GM19351 (cell line): ENCODE measurements around the gene TIGD2.
"Not testable (repeated sequence)": the region's sequence is repeated elsewhere in the genome, so short reads cannot be mapped to it uniquely, and the experiment has no call there.

Experiments used
- ATAC-seq: cut with Tn5 transposase; IDR thresholded peaks from one replicate; pipeline ENCODE4 v1.9.1; 2021; ENCODE audit warnings: mild to moderate bottlenecking, moderate library complexity; ENCODE audit not compliant: unreplicated experiment

Gene TIGD2

GRCh38 chr4:89119166-89119565, 7.8 kb downstream of the TIGD2 start:
- ATAC-seq: no peak

GRCh38 chr4:89119836-89120235, 8.5 kb downstream of the TIGD2 start:
- no peak for ATAC-seq

DNA sequence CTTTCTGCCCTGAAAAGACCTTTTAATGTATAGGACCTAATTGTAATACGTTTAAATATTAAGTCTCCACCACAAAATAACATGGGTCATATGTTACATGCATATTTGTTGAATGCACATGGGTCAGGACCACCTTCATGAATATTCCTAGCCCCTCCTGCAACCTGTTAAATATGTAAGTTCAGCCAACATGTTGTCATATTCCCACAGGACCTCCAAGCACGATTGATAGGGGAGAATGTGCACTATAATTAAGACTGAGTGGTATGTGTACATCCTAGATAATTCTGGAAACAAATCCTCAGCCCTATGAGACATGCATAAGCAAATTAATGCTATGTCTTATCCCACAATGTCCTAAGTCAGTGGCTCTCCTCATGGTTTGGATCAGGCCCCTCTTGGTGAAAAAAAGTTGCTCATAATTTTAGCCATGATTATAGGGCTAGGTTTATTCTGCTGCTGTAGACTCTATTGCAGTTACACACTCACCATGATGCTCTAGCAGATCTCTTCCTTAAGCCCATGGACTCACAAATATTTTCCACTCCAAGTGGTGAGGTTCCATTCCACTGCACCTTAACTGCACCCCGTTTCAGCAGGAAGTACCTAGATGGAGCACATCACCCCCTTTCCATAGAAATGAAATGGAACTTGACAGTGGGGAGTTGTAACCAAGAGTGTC, 10.2 kb downstream of the TIGD2 start:
- ATAC-seq: no peak

- ATAC-seq: no peak
These were observed 12.1 kb downstream of the TIGD2 start for GRCh38 chr4:89123451-89123851.

DNA sequence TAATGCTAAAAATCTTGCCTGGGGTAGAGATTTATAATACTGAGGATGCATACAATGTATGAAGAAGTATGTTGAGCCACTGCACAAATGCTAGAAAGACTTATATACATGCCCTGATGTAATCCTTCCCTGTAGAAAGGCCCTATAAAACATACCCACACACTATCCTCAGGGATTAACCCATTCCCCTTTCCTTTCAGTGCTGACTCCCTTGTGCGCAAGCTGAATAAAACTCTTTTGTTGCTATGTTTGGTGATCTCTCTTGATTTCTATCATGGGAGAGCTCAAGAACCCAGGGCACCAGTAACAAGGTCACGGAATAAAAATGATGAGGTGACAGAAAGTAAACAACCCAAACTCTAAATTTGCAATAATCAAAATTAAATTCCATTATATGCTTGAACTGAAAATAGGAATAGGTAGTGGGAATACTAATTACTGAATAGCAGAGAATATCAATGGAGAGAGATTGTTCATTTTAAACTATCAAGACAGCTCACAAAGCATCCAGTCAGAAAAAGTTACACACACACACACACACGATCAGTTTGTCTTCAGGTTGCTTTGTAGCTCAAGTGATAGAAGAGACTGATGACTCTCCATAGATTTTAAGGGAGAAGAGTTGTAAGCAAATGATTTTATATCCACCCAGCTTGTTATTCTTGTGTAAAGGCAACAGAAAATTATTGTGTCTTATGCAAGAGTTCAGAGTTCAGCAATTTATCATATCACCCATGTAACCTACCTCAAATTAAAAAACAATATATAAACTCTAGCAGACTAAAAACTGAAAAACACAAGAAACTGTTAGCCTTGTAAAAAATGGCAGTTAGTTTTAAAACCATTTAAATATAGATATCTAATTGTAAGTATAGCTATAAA, 14.8 kb downstream of the TIGD2 start:
- no peak for ATAC-seq

DNA sequence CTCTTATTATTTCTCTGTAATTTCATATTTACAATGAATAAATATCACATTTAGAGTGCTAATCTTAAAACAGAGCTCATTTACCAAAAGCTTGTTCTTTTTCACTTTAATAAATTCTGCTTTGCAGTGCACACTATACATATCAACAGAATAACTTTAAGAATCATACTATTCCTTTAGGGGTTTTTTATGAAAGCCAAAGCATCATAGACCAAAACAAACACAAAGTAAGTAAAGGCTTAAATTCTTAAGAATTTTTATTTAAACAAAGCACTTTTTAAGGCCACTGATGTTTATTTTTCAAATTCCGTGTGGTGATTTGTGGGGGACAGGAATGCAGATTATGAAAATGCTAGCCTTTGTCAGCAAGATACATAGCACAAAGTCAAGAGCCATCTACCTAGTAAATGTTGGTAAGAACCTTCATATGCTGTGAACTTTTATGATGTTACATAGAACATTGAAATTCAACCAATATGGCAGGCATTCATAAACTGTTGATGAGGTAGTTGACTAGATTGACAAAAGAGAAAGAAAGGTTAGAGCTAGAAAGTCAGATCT, 17.8 kb downstream of the TIGD2 start:
- ATAC-seq: no peak

- ATAC-seq: no peak
These were observed 23.5 kb downstream of the TIGD2 start for GRCh38 chr4:89134775-89135319.

DNA sequence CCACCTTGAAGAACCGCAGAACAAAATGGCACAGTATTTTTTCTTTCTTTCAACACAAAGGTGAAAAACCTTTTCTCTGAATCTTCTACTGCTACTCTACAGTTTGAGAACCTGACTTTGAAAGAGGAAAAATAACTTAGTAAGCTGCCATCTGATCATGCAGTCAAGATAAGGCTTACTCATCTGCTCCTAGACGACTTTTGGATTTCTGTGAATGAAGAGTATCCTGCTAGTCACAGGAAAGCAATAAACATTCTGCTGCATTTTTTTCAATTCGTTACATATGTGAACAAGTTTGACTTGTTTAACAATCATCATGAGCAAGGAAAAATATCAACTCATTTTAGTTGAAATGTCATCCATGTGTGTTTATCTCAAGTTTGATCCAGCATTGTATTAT, 25.2 kb downstream of the TIGD2 start:
- ATAC-seq: no peak

DNA sequence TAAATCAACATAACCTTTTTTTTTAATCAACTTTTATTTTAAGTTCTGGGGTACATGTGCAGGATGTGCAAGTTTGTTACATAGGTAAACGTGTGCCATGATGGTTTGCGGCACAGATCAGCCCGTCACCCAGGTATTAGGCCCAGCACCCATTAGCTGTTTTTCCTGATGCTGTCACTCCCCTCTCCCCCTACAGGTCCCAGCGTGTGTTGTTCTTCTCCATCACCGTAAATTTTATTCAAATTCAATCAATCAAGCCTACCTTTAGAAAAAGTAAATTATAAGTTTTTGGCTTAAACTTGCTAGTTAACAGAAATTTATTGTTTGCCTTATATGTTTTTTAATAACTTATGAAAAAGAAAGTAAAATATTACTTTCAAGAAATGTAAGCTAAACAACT, 25.9 kb downstream of the TIGD2 start:
- ATAC-seq: no peak

- ATAC-seq: no peak
These were observed 26.4 kb downstream of the TIGD2 start for GRCh38 chr4:89137695-89138094.

GRCh38 chr4:89140168-89140759, 28.9 kb downstream of the TIGD2 start:
- ATAC-seq: no peak

- peak; percentile 93 for ATAC-seq
These were observed 31.6 kb downstream of the TIGD2 start for GRCh38 chr4:89142691-89143669.

DNA sequence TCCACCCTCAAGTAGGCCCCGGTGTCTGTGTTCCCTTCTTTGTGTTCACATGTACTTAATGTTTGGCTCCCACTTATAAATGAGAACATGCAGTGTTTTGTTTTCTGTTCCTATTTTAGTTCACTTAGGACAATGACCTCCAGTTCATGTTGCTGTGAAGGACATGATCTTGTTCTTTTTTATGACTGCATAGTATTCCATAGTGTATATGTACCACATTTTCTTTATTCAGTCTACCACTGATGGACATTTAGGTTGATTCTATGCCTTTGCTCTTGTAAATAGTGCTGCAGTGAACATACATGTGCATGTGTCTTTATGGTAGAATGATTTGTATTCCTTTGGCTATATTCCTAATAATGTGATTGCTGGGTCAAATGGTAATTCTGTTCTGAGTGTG, 33.3 kb downstream of the TIGD2 start:
- not testable (repeated sequence) for ATAC-seq

DNA sequence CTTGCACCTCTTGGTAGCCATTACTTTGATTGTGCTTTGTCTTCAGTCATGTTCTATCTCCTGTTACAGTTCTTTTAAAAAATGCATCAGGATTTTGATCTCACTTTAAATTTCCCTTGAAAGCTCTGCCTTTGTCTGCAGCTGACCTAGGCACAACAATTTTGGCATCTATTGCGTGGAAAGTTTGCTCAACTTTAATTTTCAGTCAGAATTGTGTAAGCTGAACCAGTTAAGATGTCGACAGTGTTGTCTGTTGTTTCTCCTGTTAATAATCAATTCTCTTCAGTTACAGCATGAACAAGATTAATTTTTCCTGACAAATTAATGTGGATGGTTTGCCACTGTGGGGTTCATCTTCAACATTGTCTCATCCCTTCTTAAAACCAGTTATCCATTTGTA, 34.9 kb downstream of the TIGD2 start:
- ATAC-seq: no peak

DNA sequence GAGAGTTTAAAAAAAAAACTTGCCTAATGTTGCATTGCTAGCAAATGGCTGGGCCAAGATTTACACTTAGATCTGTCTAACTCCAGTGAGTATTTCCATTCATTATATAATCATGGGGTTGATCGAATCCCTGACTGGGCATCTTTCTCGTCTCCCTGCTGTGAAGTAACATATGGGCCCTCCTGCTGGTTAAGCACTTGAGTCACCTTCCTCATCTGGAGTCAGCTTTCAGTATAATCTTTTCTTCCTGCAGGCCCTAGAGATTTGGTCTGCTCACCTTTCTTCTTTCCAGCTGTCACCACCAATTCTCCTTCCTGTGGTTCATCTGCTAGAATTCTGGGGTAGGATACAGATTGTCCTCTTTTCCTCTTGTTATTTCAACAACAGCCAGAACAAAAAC, 41.6 kb downstream of the TIGD2 start:
- ATAC-seq: no peak

DNA sequence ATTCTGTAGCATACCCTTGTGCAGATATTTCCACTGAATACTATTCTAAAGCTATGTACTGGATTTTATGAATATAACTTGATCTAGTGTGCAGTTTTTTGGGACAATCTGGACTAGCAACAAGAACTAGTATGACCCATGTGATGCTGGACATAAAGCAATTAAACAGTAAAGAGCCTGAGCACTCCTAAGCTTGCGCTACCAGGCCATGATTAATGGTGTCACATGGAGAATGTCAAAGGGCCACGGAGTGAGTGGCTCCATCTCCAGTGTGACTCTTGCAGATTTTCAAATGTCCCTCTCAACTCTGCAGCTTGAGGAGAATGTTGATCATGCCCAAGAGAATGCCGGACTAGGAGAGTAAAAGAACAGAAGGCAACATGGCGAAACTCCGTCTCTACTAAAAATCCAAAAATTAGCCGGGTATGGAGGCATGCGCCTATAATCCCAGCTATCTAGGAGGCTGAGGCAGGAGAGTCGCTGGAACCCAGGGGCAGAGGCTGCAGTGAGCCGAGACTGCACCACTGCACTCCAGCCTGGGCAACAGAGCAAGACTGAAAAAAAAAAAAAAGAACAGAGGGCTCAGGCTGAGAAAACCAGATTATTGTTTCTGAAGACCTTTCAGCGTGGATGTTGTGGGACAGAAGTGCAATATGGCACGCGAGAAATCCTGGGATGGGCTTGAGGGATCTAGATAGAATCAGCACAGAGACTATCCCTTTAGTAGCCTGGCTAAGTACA, 45.0 kb downstream of the TIGD2 start:
- ATAC-seq: no peak

GRCh38 chr4:89157488-89158024, 46.2 kb downstream of the TIGD2 start:
- no peak for ATAC-seq

DNA sequence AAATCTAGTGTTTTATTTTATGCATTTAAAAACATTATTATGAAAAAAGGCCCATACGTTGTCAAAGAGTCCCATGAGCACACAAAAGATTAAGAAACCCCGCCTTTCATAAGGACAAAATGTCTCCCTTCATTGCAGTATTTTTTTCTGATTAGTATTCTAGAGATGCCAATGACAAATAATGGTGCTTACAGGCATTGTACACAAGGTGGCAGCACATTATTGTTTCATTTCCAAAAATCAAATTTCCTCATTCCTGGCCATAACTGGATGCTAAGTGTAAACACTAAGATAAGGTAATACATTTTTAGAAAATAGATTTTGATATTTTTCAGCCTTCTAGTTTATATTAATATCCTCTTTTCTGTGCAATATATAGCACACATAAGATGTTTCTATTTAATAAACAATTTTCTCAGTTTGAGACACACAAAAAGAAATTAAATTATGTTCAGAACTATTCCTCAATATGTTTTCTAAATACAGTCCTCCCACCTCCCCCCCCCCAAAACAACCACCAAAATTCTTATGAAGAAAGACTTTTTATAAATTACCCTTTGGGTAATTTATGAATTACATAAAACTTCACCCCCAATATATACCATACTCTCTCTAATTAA, 47.7 kb downstream of the TIGD2 start:
- ATAC-seq: peak; percentile 74

GRCh38 chr4:89160806-89161205, 49.5 kb downstream of the TIGD2 start:
- no peak for ATAC-seq
